CD1c-positive myeloid dendritic cell (primary cell): Measurements from ENCODE around the gene IL22RA2.

Experiments
- DNase-seq: peaks from one replicate; pipeline ENCODE4 v3.0.0-alpha.2; 2016; ENCODE audit errors: extremely low spot score

Gene IL22RA2

GRCh38 chr6:137197684-137198645 lies 24.5 kb upstream of the IL22RA2 start:
- no peak for DNase-seq

GRCh38 chr6:137193256-137194070 lies 20.0 kb upstream of the IL22RA2 start:
- DNase-seq = no peak

- DNase-seq = no peak
These were observed 19.4 kb upstream of the IL22RA2 start for GRCh38 chr6:137192821-137193220.

GRCh38 chr6:137191670-137192069 lies 18.2 kb upstream of the IL22RA2 start:
- no peak for DNase-seq

- DNase-seq = no peak
These were observed 17.8 kb upstream of the IL22RA2 start for GRCh38 chr6:137191236-137191635.

- DNase-seq = peak; percentile 33
These were observed 17.2 kb upstream of the IL22RA2 start for GRCh38 chr6:137190583-137191094.

GRCh38 chr6:137188855-137189254 lies 15.4 kb upstream of the IL22RA2 start:
- no peak for DNase-seq

- DNase-seq = no peak
These were observed 11.8 kb upstream of the IL22RA2 start for GRCh38 chr6:137185290-137185689.

- DNase-seq = no peak
These were observed 9.2 kb upstream of the IL22RA2 start for GRCh38 chr6:137182654-137183073.

GRCh38 chr6:137181891-137182653 lies 8.6 kb upstream of the IL22RA2 start:
- DNase-seq = no peak

GRCh38 chr6:137177611-137178010 lies 4.2 kb upstream of the IL22RA2 start:
- no peak for DNase-seq

- DNase-seq = no peak
These were observed 3.3 kb upstream of the IL22RA2 start for GRCh38 chr6:137176729-137177128.

- DNase-seq = peak; percentile 54
These were observed 2.4 kb upstream of the IL22RA2 start for GRCh38 chr6:137175868-137176245.

GRCh38 chr6:137175157-137175867 lies 1.9 kb upstream of the IL22RA2 start:
- no peak for DNase-seq

- DNase-seq = no peak
These were observed 561 bp downstream of the IL22RA2 start for GRCh38 chr6:137172734-137173431.

- no peak for DNase-seq
These were observed 1.4 kb downstream of the IL22RA2 start for GRCh38 chr6:137171824-137172733.

GRCh38 chr6:137171053-137171374 lies 2.4 kb downstream of the IL22RA2 start:
- DNase-seq = no peak

- DNase-seq = no peak
These were observed 3.0 kb downstream of the IL22RA2 start for GRCh38 chr6:137170266-137171052.
